ENCODE results near the gene RIMS1.

The RIMS1 gene

GRCh38 chr6:72102561-72102960 lies 216.2 kb downstream of the RIMS1 start:
- DNase-seq (ENCODE audit: low spot score): no peak

- DNase-seq (ENCODE audit: low spot score): no peak
Measured at GRCh38 chr6:72111611-72112010, 225.3 kb downstream of the RIMS1 start.

GRCh38 chr6:72130327-72130726 lies 244.0 kb downstream of the RIMS1 start:
- DNase-seq (ENCODE audit: low spot score): no peak

GRCh38 chr6:72132427-72132826 lies 246.1 kb downstream of the RIMS1 start:
- no peak for DNase-seq (ENCODE audit: low spot score)

- no peak for DNase-seq (ENCODE audit: low spot score)
Measured at GRCh38 chr6:72132851-72133250, 246.5 kb downstream of the RIMS1 start.

- DNase-seq (ENCODE audit: low spot score): no peak
Measured at GRCh38 chr6:72133324-72133723, 247.0 kb downstream of the RIMS1 start.

GRCh38 chr6:72140795-72141194 lies 254.4 kb downstream of the RIMS1 start:
- no peak for DNase-seq (ENCODE audit: low spot score)

GRCh38 chr6:72149715-72150114 lies 263.4 kb downstream of the RIMS1 start:
- DNase-seq (ENCODE audit: low spot score): no peak

GRCh38 chr6:72151742-72152141 lies 265.4 kb downstream of the RIMS1 start:
- no peak for DNase-seq (ENCODE audit: low spot score)

- DNase-seq (ENCODE audit: low spot score): no peak
Measured at GRCh38 chr6:72175916-72176315, 289.6 kb downstream of the RIMS1 start.

- peak; percentile 13 for DNase-seq (ENCODE audit: low spot score)
Measured at GRCh38 chr6:72182337-72183246, 296.2 kb downstream of the RIMS1 start.

- no peak for DNase-seq (ENCODE audit: low spot score)
Measured at GRCh38 chr6:72203983-72204382, 317.6 kb downstream of the RIMS1 start.

- no peak for DNase-seq (ENCODE audit: low spot score)
Measured at GRCh38 chr6:72205500-72205899, 319.1 kb downstream of the RIMS1 start.

GRCh38 chr6:72206606-72207005 lies 320.3 kb downstream of the RIMS1 start:
- DNase-seq (ENCODE audit: low spot score): no peak

- no peak for DNase-seq (ENCODE audit: low spot score)
Measured at GRCh38 chr6:72212686-72213085, 326.3 kb downstream of the RIMS1 start.

- DNase-seq (ENCODE audit: low spot score): no peak
Measured at GRCh38 chr6:72213654-72214053, 327.3 kb downstream of the RIMS1 start.

GRCh38 chr6:72216222-72217068 lies 330.1 kb downstream of the RIMS1 start:
- no peak for DNase-seq (ENCODE audit: low spot score)

GRCh38 chr6:72217626-72218025 lies 331.3 kb downstream of the RIMS1 start:
- DNase-seq (ENCODE audit: low spot score): no peak

GRCh38 chr6:72218125-72218524 lies 331.8 kb downstream of the RIMS1 start:
- DNase-seq (ENCODE audit: low spot score): peak; percentile 20

- no peak for DNase-seq (ENCODE audit: low spot score)
Measured at GRCh38 chr6:72219536-72219935, 333.2 kb downstream of the RIMS1 start.

- no peak for DNase-seq (ENCODE audit: low spot score)
Measured at GRCh38 chr6:72238021-72238420, 351.7 kb downstream of the RIMS1 start.

GRCh38 chr6:72238900-72239299 lies 352.6 kb downstream of the RIMS1 start:
- no peak for DNase-seq (ENCODE audit: low spot score)

GRCh38 chr6:72245565-72245964 lies 359.2 kb downstream of the RIMS1 start:
- no peak for DNase-seq (ENCODE audit: low spot score)
